ENCODE results near the gene SPAG4. TPM values are rescaled to one million over a fixed set of nuclear protein-coding genes. Genes with fewer than 3 reads are reported as not detected.

Gene SPAG4
- total RNA-seq, 2 experiments from 2014 or later = 15.5 to 17.1 TPM

- H3K4me3 Mint-ChIP-seq = peak within 1 kb of the TSS; percentile 89
- Histone ChIP-seq H3K4me3 (ENCODE audit: low read length) (peak within 1 kb of the TSS; percentile 97), H3K27me3 (ENCODE audit: control insufficient read depth in 1 of 2, insufficient read depth in 2 of 2, low read length in 2 of 2) (no peaks in the 10 kb centered on the region), H3K4me1 (ENCODE audit: insufficient read depth, low read length) (peaks cover 37% of the 10 kb centered on the region), H3K9me3 (ENCODE audit: control insufficient read depth in 1 of 2, insufficient read depth in 1 of 2, low read length in 2 of 2) (no peaks in the 10 kb centered on the region), H3K36me3 (ENCODE audit: insufficient read depth, low read length) (peaks cover 14% of the 10 kb centered on the region), H3K27ac (ENCODE audit: low read depth in 1 of 2, low read length in 2 of 2) (peak within 1 kb of the TSS; percentile 99)
- no peaks in the 10 kb centered on the region for H3K27me3 Mint-ChIP-seq
- TF ChIP-seq CTCF (IDR thresholded peaks at IDR 0.05) = no peak
- peaks cover 33% of the 10 kb centered on the region for H3K36me3 Mint-ChIP-seq (ENCODE audit: low read depth)
- H3K27ac Mint-ChIP-seq = peak within 1 kb of the TSS; percentile 99
- peak; percentile 87 to 97 (median 92) for DNase-seq
- ChIA-PET POLR2A (interaction anchor here (0.8 to 8.2 kb wide), 20 partner anchors 9 to 518 kb away, joined by 3 to 147 read pairs (median 10); partner anchors contain the start of genes CEP250, EDEM2, ERGIC3 and NFS1), CTCF (interaction anchor here (0.9 to 8.1 kb wide), 5 partner anchors 35 to 77 kb away, joined by 3 to 57 read pairs (median 6); partner anchors contain the start of genes NFS1, RBM39 and ROMO1)
- peaks cover 49% of the 10 kb centered on the region for H3K4me1 Mint-ChIP-seq (ENCODE audit: low read depth)
- intact Hi-C loops (cut with DNase I, micrococcal nuclease) = loop anchor here (1.0 to 5.0 kb wide), 9 partner anchors 34 to 172 kb away; partner anchors contain the start of genes ERGIC3 (in 2 of the 2), NFS1 (in 2 of the 2), RBM39 (in 2 of the 2) and ROMO1 (in 2 of the 2)
- H3K9me3 Mint-ChIP-seq = no peaks in the 10 kb centered on the region
- ATAC-seq (ENCODE audit: poor library complexity) = peak; percentile 67
These were observed 49.0 kb downstream of the SPAG4 start, which contains the start of the genes CPNE1 and RBM12 for GRCh38 chr20:35664466-35665206. CPNE1 (minus strand) TSS chr20:35664900; CDS start chr20:35632923, 31,977 bp downstream. RBM12 (minus strand) TSS chr20:35664900; CDS start chr20:35655322, 9,578 bp downstream.

DNA sequence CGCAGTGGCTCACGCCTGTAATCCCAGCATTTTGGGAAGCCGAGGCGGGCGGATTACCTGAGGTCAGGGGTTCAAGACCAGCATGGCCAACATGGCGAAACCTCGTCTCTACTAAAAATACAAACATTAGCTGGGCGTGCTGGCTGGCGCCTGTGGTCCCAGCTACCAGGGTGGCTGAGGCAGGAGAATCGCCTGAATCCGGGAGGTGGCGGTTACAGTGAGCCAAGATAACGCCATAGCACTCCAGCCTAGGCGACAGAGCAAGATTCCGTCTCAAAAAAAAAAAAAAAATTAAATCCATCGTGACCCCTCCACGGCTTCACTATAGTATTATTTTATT is 50.3 kb downstream of the SPAG4 start:
- no peaks in the 10 kb centered on the region for H3K27me3 ChIP-seq (ENCODE audit: control insufficient read depth in 1 of 2, insufficient read depth in 2 of 2, low read length in 2 of 2)
- H3K4me3 ChIP-seq (ENCODE audit: low read length) = no peak overlapping the region
- no peak overlapping the region for H3K27ac ChIP-seq (ENCODE audit: low read depth in 1 of 2, low read length in 2 of 2)
- no peaks in the 10 kb centered on the region for H3K9me3 Mint-ChIP-seq
- H3K27ac Mint-ChIP-seq = peak overlapping the region; percentile 57
- peaks cover 26% of the 10 kb centered on the region for H3K4me1 ChIP-seq (ENCODE audit: insufficient read depth, low read length)
- DNase-seq (peak in 1 of 14 experiments; percentile 26), ATAC-seq (ENCODE audit: poor library complexity) (no peak)
- H3K9me3 ChIP-seq (ENCODE audit: control insufficient read depth in 1 of 2, insufficient read depth in 1 of 2, low read length in 2 of 2) = no peaks in the 10 kb centered on the region
- no peaks in the 10 kb centered on the region for H3K27me3 Mint-ChIP-seq
- peaks cover 46% of the 10 kb centered on the region for H3K36me3 Mint-ChIP-seq (ENCODE audit: low read depth)
- peaks cover 37% of the 10 kb centered on the region for H3K4me1 Mint-ChIP-seq (ENCODE audit: low read depth)
- ChIA-PET POLR2A (interaction anchor here (0.6 to 8.2 kb wide), 5 partner anchors 42 to 253 kb away, joined by 3 to 147 read pairs (median 12); partner anchors contain the start of genes CEP250, RBM39 and SPAG4), CTCF (no interaction called here)
- no peak for TF ChIP-seq CTCF (IDR thresholded peaks at IDR 0.05)
- H3K36me3 ChIP-seq (ENCODE audit: insufficient read depth, low read length) = peaks cover 27% of the 10 kb centered on the region
- intact Hi-C loops (cut with DNase I, micrococcal nuclease) = loop anchor here (1.0 to 2.0 kb wide), 4 partner anchors 33 to 123 kb away; partner anchors contain the start of genes NFS1 (in 2 of the 2), RBM39 (in 2 of the 2), ROMO1 (in 2 of the 2) and ERGIC3 (in 1 of the 2)
- H3K4me3 Mint-ChIP-seq = peak overlapping the region; percentile 64

GRCh38 chr20:35669221-35669620 is 53.6 kb downstream of the SPAG4 start:
- TF ChIP-seq CTCF (IDR thresholded peaks at IDR 0.05) = no peak
- ChIA-PET POLR2A (interaction anchor here (0.6 to 1.0 kb wide), 2 partner anchors 73 to 104 kb away, joined by 3 to 4 read pairs; partner anchors contain the start of gene RBM39), CTCF (interaction anchor here (1.1 kb wide), 1 partner anchor 19 kb away, joined by 3 read pairs; no protein-coding TSS in a partner anchor)
- H3K36me3 Mint-ChIP-seq (ENCODE audit: low read depth) = peaks cover 62% of the 10 kb centered on the region
- ATAC-seq (ENCODE audit: poor library complexity) = no peak
- no peak overlapping the region for H3K4me3 ChIP-seq (ENCODE audit: low read length)
- no peak overlapping the region for H3K4me3 Mint-ChIP-seq
- DNase-seq = no peak
- H3K4me1 ChIP-seq (ENCODE audit: insufficient read depth, low read length) = peaks cover 10% of the 10 kb centered on the region
- H3K27me3 ChIP-seq (ENCODE audit: control insufficient read depth in 1 of 2, insufficient read depth in 2 of 2, low read length in 2 of 2) = no peaks in the 10 kb centered on the region
- H3K9me3 ChIP-seq (ENCODE audit: control insufficient read depth in 1 of 2, insufficient read depth in 1 of 2, low read length in 2 of 2) = no peaks in the 10 kb centered on the region
- no peaks in the 10 kb centered on the region for H3K27me3 Mint-ChIP-seq
- intact Hi-C loops (cut with DNase I, micrococcal nuclease) = no loop called here
- peaks cover 4% of the 10 kb centered on the region for H3K4me1 Mint-ChIP-seq (ENCODE audit: low read depth)
- H3K27ac Mint-ChIP-seq = no peak overlapping the region
- no peak overlapping the region for H3K27ac ChIP-seq (ENCODE audit: low read depth in 1 of 2, low read length in 2 of 2)
- H3K9me3 Mint-ChIP-seq = no peaks in the 10 kb centered on the region
- peaks cover 58% of the 10 kb centered on the region for H3K36me3 ChIP-seq (ENCODE audit: insufficient read depth, low read length)

All from CD4-positive, alpha-beta T cell (primary cell).